HL-60 (cell line): ENCODE results near the gene OR5AK2.

Experiments
- DNase-seq, 2 experiments: peaks; one replicate each; pipeline ENCODE4 v3.0.0-alpha.2; 2010 to 2020; ENCODE audit warnings: low read depth in 1 of 2, low spot score in 1 of 2
- H3K27ac ChIP-seq: fragments of 250-450 bp; sonication (Bioruptor Pico); replicated peaks from 2 replicates; pipeline ENCODE4 v1.5.1; 2020; ENCODE audit warnings: mild to moderate bottlenecking, moderate library complexity
- H3K27me3 ChIP-seq: fragments of 250-450 bp; sonication (Bioruptor Pico); 2 replicates; pipeline ENCODE4 v1.5.1; 2021; ENCODE audit warnings: mild to moderate bottlenecking, moderate library complexity; ENCODE audit not compliant: insufficient read depth, poor library complexity, severe bottlenecking
- H3K4me3 ChIP-seq: replicated peaks from 2 replicates; pipeline ENCODE4 v1.5.1; 2011; ENCODE audit warnings: mild to moderate bottlenecking, control low read depth, low read length; ENCODE audit not compliant: insufficient read depth
- GABPA ChIP-seq: IDR thresholded peaks from 2 replicates; pipeline ENCODE4 v1.6.1; 2012; ENCODE audit warnings: low read depth
- POLR2AphosphoS5 ChIP-seq: IDR thresholded peaks from 2 replicates; pipeline ENCODE4 v1.6.1; 2012; ENCODE audit warnings: low read depth
- SPI1 ChIP-seq: IDR thresholded peaks from 2 replicates; pipeline ENCODE4 v1.6.1; 2012; ENCODE audit warnings: low read depth, mild to moderate bottlenecking, borderline replicate concordance
- TF ChIP-seq, protein P1 (sequence below): IDR thresholded peaks from 2 replicates; pipeline ENCODE4 v1.6.1; 2012; ENCODE audit warnings: low read depth; ENCODE audit not compliant: insufficient replicate concordance
- TF ChIP-seq, protein P2 (sequence below): IDR thresholded peaks from one replicate; pipeline ENCODE4 v1.5.1; 2011; ENCODE audit warnings: low read length, control low read depth, inconsistent platforms; ENCODE audit not compliant: insufficient read depth

Gene OR5AK2

DNA sequence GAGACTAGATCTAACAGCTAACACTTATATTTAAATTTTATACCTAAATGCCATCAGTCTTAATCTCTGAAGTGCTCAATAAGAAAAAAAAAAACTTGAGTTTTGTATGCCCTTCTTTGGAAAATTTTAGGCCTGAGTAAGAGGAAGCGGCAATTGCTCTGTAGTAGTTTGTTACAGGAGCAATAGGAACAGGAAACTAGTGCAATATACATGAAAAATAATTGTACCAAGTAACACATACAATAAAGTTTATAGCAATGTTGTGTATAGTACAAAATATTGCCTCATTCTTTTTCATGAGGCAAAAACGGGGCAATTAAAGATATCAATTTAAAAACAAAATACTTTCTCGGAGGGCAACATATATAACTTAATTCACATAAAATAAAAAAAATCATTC is 19.7 kb downstream of the OR5AK2 start:
- DNase-seq, result no peak
- Histone ChIP-seq H3K4me3 (no peak overlapping the region), H3K27me3 (no peaks in the 10 kb centered on the region), H3K27ac (no peak overlapping the region)
- TF ChIP-seq, protein P1, sequence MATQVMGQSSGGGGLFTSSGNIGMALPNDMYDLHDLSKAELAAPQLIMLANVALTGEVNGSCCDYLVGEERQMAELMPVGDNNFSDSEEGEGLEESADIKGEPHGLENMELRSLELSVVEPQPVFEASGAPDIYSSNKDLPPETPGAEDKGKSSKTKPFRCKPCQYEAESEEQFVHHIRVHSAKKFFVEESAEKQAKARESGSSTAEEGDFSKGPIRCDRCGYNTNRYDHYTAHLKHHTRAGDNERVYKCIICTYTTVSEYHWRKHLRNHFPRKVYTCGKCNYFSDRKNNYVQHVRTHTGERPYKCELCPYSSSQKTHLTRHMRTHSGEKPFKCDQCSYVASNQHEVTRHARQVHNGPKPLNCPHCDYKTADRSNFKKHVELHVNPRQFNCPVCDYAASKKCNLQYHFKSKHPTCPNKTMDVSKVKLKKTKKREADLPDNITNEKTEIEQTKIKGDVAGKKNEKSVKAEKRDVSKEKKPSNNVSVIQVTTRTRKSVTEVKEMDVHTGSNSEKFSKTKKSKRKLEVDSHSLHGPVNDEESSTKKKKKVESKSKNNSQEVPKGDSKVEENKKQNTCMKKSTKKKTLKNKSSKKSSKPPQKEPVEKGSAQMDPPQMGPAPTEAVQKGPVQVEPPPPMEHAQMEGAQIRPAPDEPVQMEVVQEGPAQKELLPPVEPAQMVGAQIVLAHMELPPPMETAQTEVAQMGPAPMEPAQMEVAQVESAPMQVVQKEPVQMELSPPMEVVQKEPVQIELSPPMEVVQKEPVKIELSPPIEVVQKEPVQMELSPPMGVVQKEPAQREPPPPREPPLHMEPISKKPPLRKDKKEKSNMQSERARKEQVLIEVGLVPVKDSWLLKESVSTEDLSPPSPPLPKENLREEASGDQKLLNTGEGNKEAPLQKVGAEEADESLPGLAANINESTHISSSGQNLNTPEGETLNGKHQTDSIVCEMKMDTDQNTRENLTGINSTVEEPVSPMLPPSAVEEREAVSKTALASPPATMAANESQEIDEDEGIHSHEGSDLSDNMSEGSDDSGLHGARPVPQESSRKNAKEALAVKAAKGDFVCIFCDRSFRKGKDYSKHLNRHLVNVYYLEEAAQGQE, result no peak
- no peak for TF ChIP-seq GABPA
- no peak for TF ChIP-seq POLR2AphosphoS5
- TF ChIP-seq, protein P2, sequence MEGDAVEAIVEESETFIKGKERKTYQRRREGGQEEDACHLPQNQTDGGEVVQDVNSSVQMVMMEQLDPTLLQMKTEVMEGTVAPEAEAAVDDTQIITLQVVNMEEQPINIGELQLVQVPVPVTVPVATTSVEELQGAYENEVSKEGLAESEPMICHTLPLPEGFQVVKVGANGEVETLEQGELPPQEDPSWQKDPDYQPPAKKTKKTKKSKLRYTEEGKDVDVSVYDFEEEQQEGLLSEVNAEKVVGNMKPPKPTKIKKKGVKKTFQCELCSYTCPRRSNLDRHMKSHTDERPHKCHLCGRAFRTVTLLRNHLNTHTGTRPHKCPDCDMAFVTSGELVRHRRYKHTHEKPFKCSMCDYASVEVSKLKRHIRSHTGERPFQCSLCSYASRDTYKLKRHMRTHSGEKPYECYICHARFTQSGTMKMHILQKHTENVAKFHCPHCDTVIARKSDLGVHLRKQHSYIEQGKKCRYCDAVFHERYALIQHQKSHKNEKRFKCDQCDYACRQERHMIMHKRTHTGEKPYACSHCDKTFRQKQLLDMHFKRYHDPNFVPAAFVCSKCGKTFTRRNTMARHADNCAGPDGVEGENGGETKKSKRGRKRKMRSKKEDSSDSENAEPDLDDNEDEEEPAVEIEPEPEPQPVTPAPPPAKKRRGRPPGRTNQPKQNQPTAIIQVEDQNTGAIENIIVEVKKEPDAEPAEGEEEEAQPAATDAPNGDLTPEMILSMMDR, result no peak
- no peak for TF ChIP-seq SPI1

DNA sequence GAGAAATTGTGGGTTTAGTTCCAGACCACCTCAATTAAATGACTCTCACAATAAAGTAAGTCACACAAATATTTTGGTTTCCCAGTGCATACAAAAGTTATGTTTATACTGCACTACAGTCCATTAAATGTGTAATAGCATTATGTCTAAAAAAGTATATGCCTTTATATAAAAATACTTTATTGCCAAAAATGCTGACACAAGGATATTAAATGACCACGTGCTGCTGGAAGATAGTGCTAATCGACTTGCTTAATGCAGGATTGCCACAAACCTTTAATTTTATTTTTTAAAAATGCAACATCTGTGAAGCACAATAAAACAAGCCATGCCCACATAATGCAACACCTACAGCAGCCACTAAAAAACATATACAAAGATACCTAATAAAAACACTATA is 27.0 kb downstream of the OR5AK2 start:
- no peak overlapping the region for H3K27ac ChIP-seq
- DNase-seq, result no peak
- no peak overlapping the region for H3K4me3 ChIP-seq
- H3K27me3 ChIP-seq, result no peaks in the 10 kb centered on the region
- TF ChIP-seq, protein P1, result no peak
- TF ChIP-seq SPI1 (no peak), GABPA (no peak)

DNA sequence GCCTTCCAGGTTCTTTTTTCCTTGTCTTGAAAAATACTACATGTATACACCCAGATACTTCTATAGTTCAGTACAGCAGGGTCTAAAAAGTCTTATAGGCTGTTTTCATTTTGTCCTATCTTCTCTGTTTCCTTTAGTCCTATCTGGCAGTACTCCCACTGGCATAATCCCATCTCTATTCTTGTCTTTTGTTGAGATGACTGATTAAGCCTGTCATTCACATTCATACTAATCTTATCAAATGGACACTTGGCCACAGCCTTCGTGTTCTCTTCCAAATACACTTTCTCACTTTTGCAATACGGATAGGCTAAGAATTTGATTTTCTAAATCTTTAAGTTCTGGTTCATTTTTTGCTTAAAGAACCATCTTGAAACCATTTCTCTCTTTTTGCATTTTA is 42.8 kb downstream of the OR5AK2 start:
- TF ChIP-seq, protein P2, result no peak
- DNase-seq, result no peak
- H3K27me3 ChIP-seq, result peaks cover 3% of the 10 kb centered on the region

More for the DNA sequence above, 42.8 kb downstream of the OR5AK2 start:
- Histone ChIP-seq H3K4me3 (no peak overlapping the region), H3K27ac (no peak overlapping the region)
